Measurements from ENCODE around the gene LIN54. TPM values are rescaled to one million over a fixed set of nuclear protein-coding genes. Genes with fewer than 3 reads are reported as not detected.
A peak's percentile ranks its signal among the peaks of the same experiment; 100 is the strongest.

LIN54 gene
- total and polyA plus RNA-seq, 2 of the 13 experiments (the other 11 are each of a cell fraction or from before 2014, with no cell fraction given), result 25.2 to 32.9 TPM

GRCh38 chr4:83012200-83012686 lies 1.6 kb upstream of the LIN54 start (continued):
- TF ChIP-seq ZNF83 (CRISPR knock-in tag; IDR thresholded peaks at IDR 0.05; ENCODE audit: borderline replicate concordance) (peak; percentile 19; the same call in 1 of the 2 replicates), TBX3 (IDR thresholded peaks at IDR 0.05; ENCODE audit: borderline replicate concordance) (no peak), DZIP1 (CRISPR knock-in tag; IDR thresholded peaks at IDR 0.05) (0 out of 2 replicates have a peak, but pooled peaks have one; percentile 15), ZNF230 (CRISPR knock-in tag; IDR thresholded peaks at IDR 0.05) (0 out of 2 replicates have a peak, but pooled peaks have one; percentile 35), GFI1 (CRISPR knock-in tag; IDR thresholded peaks at IDR 0.05; ENCODE audit: borderline replicate concordance) (0 out of 2 replicates have a peak, but pooled peaks have one; percentile 21), ZNF589 (CRISPR knock-in tag; conservative IDR thresholded peaks at IDR 0.05) (0 out of 2 replicates have a peak, but pooled peaks have one; percentile 34), NCOR1 (IDR thresholded peaks at IDR 0.05; ENCODE audit: borderline replicate concordance, low read length) (0 out of 2 replicates have a peak, but pooled peaks have one; percentile 12), SMAD3 (CRISPR knock-in tag; IDR thresholded peaks at IDR 0.05) (no peak), UBTF (CRISPR knock-in tag; IDR thresholded peaks at IDR 0.05) (0 out of 2 replicates have a peak, but pooled peaks have one; percentile 2), ZBTB42 (CRISPR knock-in tag; IDR thresholded peaks at IDR 0.05) (0 out of 2 replicates have a peak, but pooled peaks have one; percentile 26), ZC3H13 (CRISPR knock-in tag; IDR thresholded peaks at IDR 0.05) (peak; percentile 48; the same call in 1 of the 2 replicates), ARID2 (CRISPR knock-in tag; IDR thresholded peaks at IDR 0.05; ENCODE audit: borderline replicate concordance) (no peak), ATF7 (IDR thresholded peaks at IDR 0.05) (no peak), ATF7 (CRISPR knock-in tag; IDR thresholded peaks at IDR 0.05) (no peak), PHF8 (CRISPR knock-in tag; IDR thresholded peaks at IDR 0.05) (peak; percentile 49), MNT (IDR thresholded peaks at IDR 0.05) (0 out of 2 replicates have a peak, but pooled peaks have one; percentile 15)
- TF ChIP-seq, protein P1, sequence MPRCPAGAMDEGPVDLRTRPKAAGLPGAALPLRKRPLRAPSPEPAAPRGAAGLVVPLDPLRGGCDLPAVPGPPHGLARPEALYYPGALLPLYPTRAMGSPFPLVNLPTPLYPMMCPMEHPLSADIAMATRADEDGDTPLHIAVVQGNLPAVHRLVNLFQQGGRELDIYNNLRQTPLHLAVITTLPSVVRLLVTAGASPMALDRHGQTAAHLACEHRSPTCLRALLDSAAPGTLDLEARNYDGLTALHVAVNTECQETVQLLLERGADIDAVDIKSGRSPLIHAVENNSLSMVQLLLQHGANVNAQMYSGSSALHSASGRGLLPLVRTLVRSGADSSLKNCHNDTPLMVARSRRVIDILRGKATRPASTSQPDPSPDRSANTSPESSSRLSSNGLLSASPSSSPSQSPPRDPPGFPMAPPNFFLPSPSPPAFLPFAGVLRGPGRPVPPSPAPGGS (CRISPR knock-in tag; IDR thresholded peaks at IDR 0.05), result peak; percentile 7; the same call in 1 of the 2 replicates
- TF ChIP-seq, protein P2, sequence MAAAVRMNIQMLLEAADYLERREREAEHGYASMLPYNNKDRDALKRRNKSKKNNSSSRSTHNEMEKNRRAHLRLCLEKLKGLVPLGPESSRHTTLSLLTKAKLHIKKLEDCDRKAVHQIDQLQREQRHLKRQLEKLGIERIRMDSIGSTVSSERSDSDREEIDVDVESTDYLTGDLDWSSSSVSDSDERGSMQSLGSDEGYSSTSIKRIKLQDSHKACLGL (CRISPR knock-in tag; IDR thresholded peaks at IDR 0.05), result peak; percentile 51; the same call in 1 of the 2 replicates
